Thoracic aorta (tissue), 2 donors: ENCODE results near the gene ADO. TPM values are rescaled to one million over a fixed set of nuclear protein-coding genes. Genes with fewer than 3 reads are reported as not detected.

Experiments
- ATAC-seq: fragments of 150-250 bp; one replicate; pipeline ENCODE4 v1.8.0; 2017; ENCODE audit warnings: low read depth; ENCODE audit not compliant: insufficient number of reproducible peaks, low FRiP score
- DNase-seq: peaks from one replicate; pipeline ENCODE4 v3.0.0-alpha.2; 2020; ENCODE audit warnings: low spot score
- H3K27ac ChIP-seq, 2 donors: fragments of 200-600 bp; sonication (generic); 1 replicate in 1 of 2; 2 replicates in 1 of 2; pipeline ENCODE4 v1.5.1; 2016; ENCODE audit warnings: mild to moderate bottlenecking in 2 of 2, moderate library complexity in 2 of 2
- H3K27me3 ChIP-seq: fragments of 200-600 bp; sonication (generic); replicated peaks from 2 replicates; pipeline ENCODE4 v1.6.0; 2016; ENCODE audit warnings: mild to moderate bottlenecking; ENCODE audit not compliant: insufficient read depth
- H3K36me3 ChIP-seq: fragments of 200-600 bp; sonication (generic); one replicate; pipeline ENCODE4 v1.5.1; 2016
- H3K4me1 ChIP-seq, 2 donors: fragments of 200-600 bp; sonication (generic); 1 replicate in 1 of 2; 2 replicates in 1 of 2; pipeline versions ENCODE4 v1.5.1 to v1.6.0; 2016; ENCODE audit warnings: low read depth in 2 of 2, mild to moderate bottlenecking in 1 of 2; ENCODE audit not compliant: control insufficient read depth in 1 of 2
- H3K4me3 ChIP-seq: fragments of 200-600 bp; sonication (generic); 2 replicates; pipeline ENCODE4 v1.5.1; 2016; ENCODE audit warnings: mild to moderate bottlenecking
- H3K9me3 ChIP-seq: fragments of 200-600 bp; sonication (generic); 2 replicates; pipeline ENCODE4 v1.5.1; 2016
- total RNA-seq, 2 donors: library from RNA; depleted of rRNA; stranded (reverse); fragments of >200 nt; gene quantifications; one replicate each; pipeline versions ENCODE4 v1.1.0 to v1.2.3, GENCODE V29; 2016
- TF ChIP-seq, protein P1 (sequence below): fragments of 200-600 bp; sonication (generic); IDR thresholded peaks from one replicate; pipeline ENCODE4 v1.5.1; 2019; ENCODE audit warnings: antibody characterized with exemption

ADO gene
- total RNA-seq, 2 donors from 2014 or later: 15.8 to 22.8 TPM

DNA sequence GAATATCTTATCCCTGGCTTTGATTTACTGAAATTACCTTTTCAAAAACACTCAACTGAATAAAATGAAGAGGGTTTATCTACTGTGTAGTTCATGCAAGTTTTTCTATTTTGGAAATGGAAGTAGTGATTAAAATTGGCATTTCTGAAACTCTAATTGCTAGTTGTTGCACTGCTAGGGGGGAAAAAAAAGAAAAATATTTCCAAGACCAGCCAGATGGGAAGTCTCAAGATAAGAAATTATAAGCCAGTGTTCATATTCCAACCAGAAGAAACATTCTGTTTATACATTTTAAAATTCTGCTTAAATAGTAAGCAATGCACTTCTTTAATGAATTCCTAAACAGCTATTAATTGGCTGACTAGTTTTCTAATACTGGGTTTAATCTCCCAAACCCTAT is 9.4 kb upstream of the ADO start:
- ATAC-seq (no peak), DNase-seq (no peak)
- TF ChIP-seq, protein P1, sequence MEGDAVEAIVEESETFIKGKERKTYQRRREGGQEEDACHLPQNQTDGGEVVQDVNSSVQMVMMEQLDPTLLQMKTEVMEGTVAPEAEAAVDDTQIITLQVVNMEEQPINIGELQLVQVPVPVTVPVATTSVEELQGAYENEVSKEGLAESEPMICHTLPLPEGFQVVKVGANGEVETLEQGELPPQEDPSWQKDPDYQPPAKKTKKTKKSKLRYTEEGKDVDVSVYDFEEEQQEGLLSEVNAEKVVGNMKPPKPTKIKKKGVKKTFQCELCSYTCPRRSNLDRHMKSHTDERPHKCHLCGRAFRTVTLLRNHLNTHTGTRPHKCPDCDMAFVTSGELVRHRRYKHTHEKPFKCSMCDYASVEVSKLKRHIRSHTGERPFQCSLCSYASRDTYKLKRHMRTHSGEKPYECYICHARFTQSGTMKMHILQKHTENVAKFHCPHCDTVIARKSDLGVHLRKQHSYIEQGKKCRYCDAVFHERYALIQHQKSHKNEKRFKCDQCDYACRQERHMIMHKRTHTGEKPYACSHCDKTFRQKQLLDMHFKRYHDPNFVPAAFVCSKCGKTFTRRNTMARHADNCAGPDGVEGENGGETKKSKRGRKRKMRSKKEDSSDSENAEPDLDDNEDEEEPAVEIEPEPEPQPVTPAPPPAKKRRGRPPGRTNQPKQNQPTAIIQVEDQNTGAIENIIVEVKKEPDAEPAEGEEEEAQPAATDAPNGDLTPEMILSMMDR: no peak
- H3K27me3 ChIP-seq: no peaks in the 10 kb centered on the region
- no peak overlapping the region for H3K27ac ChIP-seq
- H3K36me3 ChIP-seq: no peaks in the 10 kb centered on the region
- peaks cover 3 to 7% of the 10 kb centered on the region in 2 donors for H3K4me1 ChIP-seq
- no peaks in the 10 kb centered on the region for H3K9me3 ChIP-seq
- no peak overlapping the region for H3K4me3 ChIP-seq

DNA sequence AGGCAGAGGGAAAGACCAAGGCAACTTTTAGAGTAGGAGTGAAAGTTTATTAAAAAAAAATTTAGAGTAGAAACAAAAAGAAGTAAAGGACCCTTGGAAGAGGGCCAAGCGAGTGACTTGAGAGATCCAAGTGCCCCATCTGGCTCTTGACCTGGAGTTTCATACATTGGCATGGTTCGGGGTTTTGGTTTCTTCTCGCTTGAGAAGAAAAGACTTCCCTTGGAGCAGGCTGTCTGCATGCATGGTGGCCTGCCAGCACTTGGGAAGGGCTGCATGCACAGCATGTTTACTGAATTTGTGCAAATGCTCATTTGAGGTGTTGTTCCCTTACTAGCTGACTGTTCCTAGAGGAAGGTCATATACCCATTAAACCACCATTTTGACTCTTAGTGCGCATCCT is 8.8 kb upstream of the ADO start:
- Histone ChIP-seq H3K27ac (no peak overlapping the region), H3K9me3 (no peaks in the 10 kb centered on the region), H3K27me3 (no peaks in the 10 kb centered on the region), H3K4me3 (no peak overlapping the region), H3K36me3 (no peaks in the 10 kb centered on the region), H3K4me1 (peaks cover 3 to 7% of the 10 kb centered on the region in 2 donors)
- DNase-seq (no peak), ATAC-seq (no peak)
- TF ChIP-seq, protein P1: no peak

DNA sequence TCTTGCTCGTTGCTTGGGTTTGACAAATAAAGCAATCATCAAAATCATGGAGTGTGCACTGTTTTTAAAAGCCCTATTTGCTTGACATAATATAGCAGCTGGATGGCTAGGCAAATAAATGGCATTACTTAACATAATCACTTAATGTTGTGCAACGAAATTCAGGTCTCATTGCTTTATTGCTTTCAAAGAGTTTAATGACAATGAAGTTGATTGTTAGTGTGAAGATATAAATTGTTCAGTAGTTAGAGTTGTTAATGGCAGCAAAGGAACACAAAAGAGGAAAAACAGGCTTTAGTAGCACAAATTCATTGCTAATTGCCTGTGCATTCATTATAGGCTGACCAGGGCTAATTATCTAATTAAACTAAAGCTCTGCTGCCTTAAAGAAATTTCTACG is 7.6 kb upstream of the ADO start:
- no peak overlapping the region for H3K27ac ChIP-seq
- no peak for ATAC-seq
- no peaks in the 10 kb centered on the region for H3K27me3 ChIP-seq
- no peaks in the 10 kb centered on the region for H3K36me3 ChIP-seq
- H3K4me3 ChIP-seq: no peak overlapping the region
- peaks cover 3 to 7% of the 10 kb centered on the region in 2 donors for H3K4me1 ChIP-seq
- TF ChIP-seq, protein P1: no peak
- DNase-seq: no peak
- H3K9me3 ChIP-seq: no peaks in the 10 kb centered on the region

DNA sequence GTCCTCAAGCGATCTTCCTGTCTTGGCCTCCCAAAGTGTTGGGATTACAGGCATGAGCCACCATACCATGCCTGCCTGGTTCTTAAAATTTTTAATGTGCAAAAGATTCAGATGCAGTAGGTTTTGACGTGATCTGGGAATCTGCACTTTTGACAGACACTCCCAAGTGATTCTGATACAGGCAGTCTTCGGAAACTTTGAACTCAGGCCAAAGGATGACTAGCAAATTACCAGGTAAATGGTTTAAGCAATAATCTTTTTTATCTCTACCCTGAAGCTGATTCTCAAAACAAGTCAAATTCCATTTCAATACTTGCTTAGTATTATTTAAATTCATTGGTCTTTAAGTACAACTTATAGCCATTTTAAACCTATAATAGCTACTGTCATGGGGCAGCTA is 2.6 kb upstream of the ADO start:
- ATAC-seq: no peak
- H3K4me3 ChIP-seq: no peak overlapping the region

DNA sequence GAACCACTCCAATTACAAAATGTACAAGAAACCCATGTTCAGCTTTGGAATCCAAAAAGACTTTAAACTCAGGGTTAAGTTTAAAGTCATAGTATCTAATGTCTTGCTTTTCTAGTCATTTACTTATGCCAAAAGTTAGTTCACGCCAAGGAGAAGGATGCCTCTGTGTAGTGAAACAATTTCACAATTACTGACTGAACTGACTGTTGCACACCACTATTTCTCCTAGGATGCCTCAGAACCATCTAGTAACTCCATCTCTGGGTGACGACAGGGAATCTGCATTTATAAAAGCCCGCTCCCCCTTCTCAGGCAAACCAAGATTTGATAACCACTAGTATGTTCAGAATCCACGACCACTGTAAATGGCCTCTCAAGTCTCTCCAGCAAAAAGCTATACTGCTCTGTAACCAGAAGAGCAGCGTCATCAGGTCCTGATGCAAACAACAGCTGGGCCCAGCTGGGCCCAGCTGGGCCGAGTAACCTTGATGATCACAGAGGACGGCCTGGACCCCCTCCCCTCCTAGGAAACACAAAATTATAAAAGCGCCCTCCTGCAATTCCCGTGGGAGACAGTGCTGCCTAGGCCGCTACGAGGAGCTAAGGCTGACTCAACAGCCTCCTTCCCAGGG is 680 bp upstream of the ADO start:
- peak overlapping the region; percentile 92 to 93 for H3K27ac ChIP-seq
- H3K4me1 ChIP-seq: peaks cover 13 to 15% of the 10 kb centered on the region in 2 donors
- TF ChIP-seq, protein P1: no peak
- DNase-seq (no peak), ATAC-seq (peak; percentile 13)
- H3K27me3 ChIP-seq: no peaks in the 10 kb centered on the region
- H3K9me3 ChIP-seq: no peaks in the 10 kb centered on the region
- no peaks in the 10 kb centered on the region for H3K36me3 ChIP-seq
- H3K4me3 ChIP-seq: peak overlapping the region; percentile 81

More for the DNA sequence above, 2.6 kb upstream of the ADO start:
- peaks cover 10 to 13% of the 10 kb centered on the region in 2 donors for H3K4me1 ChIP-seq
- H3K36me3 ChIP-seq: no peaks in the 10 kb centered on the region
- TF ChIP-seq, protein P1: no peak
- H3K27me3 ChIP-seq: no peaks in the 10 kb centered on the region
- no peak for DNase-seq
- H3K27ac ChIP-seq: no peak overlapping the region
- H3K9me3 ChIP-seq: no peaks in the 10 kb centered on the region
